A673 (cell line): ENCODE data around the gene GRAMD1B.

Source experiments
- CTCF ChIP-seq: fragments of 300-800, 200-600 bp; sonication (generic); conservative IDR thresholded peaks from 2 replicates; pipeline ENCODE4 v1.5.1; 2017; ENCODE audit warnings: low read depth, mild to moderate bottlenecking, antibody characterized with exemption, low read length, moderate library complexity, mixed read lengths
- EZH2 ChIP-seq: fragments of 200-600 bp; sonication (generic); IDR thresholded peaks from 2 replicates; pipeline ENCODE4 v1.6.1; 2017; ENCODE audit warnings: borderline replicate concordance, low read depth, mild to moderate bottlenecking, mixed read lengths, antibody characterized with exemption, low read length; ENCODE audit not compliant: poor library complexity, severe bottlenecking

DNA sequence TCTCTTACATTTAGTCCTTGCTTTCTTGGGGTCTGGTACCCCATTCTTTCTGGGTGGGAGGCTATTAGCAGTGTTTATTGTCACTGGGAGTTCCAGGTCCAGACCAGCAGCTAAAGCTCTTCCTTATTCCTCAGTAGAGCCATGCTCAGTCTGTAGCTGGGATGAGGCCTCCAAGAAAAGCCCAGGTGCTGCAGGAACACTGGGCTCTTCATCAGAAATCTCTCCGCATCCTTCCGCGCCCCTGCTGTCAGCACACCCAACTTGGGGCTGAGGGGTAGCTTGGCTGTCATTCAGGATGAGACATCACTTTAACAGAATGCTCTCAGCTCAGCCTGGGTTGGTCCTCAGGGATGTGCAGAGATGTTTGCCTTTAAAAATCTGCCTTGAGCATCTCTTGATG is 97.5 kb downstream of the GRAMD1B start:
- TF ChIP-seq CTCF (no peak), EZH2 (no peak)
